AG10803 (cell line): ENCODE data around the gene NHLRC2.
A peak's percentile ranks its signal among the peaks of the same experiment; 100 is the strongest.
"Not testable (repeated sequence)": the region's sequence is repeated elsewhere in the genome, so short reads cannot be mapped to it uniquely, and the experiment has no call there.

Experiments
- DNase-seq: peaks from one replicate; pipeline ENCODE4 v3.0.0; 2010; ENCODE audit warnings: low read depth
- H3K4me3 ChIP-seq: 2 replicates; pipeline ENCODE4 v1.5.1; 2011; ENCODE audit warnings: mild to moderate bottlenecking, low read length, control low read depth
- TF ChIP-seq, protein P1 (sequence below): conservative IDR thresholded peaks from 2 replicates; pipeline ENCODE4 v1.5.1; 2011; ENCODE audit warnings: mild to moderate bottlenecking, low read length, control low read depth, inconsistent platforms

Gene NHLRC2

DNA sequence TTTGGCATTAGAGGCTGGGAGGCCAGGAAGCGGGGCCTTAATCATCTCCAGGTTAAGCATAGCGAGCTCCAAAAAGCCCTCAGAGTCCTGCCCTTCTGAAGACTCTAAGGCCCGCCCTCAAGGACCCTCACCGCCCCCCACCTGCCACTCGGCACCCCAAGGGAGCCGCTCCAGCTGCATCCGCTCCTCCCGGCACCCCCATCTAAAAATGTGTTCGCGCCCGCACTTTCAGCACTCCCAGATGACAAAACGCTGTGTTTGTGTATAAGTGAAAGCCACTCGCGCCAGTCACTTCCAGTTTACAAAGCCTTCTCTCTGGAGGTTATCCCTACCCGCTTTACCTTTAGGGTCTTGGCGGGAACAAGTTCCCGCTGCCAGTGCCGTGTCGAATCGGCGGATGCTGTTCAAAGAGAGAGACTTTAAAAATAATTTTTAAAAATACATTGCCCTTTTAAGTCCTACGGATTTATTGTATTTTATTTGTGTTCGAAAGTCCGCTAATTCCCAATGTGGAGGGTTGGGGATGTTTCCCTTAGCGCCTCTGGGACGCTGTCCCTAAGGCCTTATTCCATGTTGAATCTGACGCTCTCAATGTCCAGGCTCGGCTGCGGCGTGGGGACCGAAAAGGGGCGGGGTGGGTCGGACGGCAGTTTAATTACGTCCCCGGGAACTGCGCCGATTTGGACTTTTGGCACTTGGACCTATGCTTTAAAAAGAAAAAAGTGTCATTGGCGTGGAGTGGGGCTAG lies at the start of gene NHLRC2, which contains the start of gene DCLRE1A:
NHLRC2 (plus strand) TSS at position 649 of the 748 bp plus-strand sequence. CDS start 212 bp downstream, outside the sequence.
DCLRE1A (minus strand) TSS at position 70 of the 748 bp plus-strand sequence. CDS start 900 bp downstream, outside the sequence.
- peak; percentile 82 for DNase-seq
- peak within 1 kb of the TSS; percentile 84 for H3K4me3 ChIP-seq
- TF ChIP-seq, protein P1, sequence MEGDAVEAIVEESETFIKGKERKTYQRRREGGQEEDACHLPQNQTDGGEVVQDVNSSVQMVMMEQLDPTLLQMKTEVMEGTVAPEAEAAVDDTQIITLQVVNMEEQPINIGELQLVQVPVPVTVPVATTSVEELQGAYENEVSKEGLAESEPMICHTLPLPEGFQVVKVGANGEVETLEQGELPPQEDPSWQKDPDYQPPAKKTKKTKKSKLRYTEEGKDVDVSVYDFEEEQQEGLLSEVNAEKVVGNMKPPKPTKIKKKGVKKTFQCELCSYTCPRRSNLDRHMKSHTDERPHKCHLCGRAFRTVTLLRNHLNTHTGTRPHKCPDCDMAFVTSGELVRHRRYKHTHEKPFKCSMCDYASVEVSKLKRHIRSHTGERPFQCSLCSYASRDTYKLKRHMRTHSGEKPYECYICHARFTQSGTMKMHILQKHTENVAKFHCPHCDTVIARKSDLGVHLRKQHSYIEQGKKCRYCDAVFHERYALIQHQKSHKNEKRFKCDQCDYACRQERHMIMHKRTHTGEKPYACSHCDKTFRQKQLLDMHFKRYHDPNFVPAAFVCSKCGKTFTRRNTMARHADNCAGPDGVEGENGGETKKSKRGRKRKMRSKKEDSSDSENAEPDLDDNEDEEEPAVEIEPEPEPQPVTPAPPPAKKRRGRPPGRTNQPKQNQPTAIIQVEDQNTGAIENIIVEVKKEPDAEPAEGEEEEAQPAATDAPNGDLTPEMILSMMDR, result no peak

- TF ChIP-seq, protein P1, result no peak
- DNase-seq, result no peak
Observed at GRCh38 chr10:113806503-113806902, 48.0 kb upstream of the NHLRC2 start.

GRCh38 chr10:113808168-113808567 lies 46.3 kb upstream of the NHLRC2 start:
- TF ChIP-seq, protein P1, result no peak
- no peak overlapping the region for H3K4me3 ChIP-seq
- DNase-seq, result no peak

More at GRCh38 chr10:113806503-113806902, 48.0 kb upstream of the NHLRC2 start:
- H3K4me3 ChIP-seq, result no peak overlapping the region

GRCh38 chr10:113814700-113815099 lies 39.8 kb upstream of the NHLRC2 start:
- DNase-seq, H3K4me3 ChIP-seq: not testable (repeated sequence)

- DNase-seq, result no peak
- TF ChIP-seq, protein P1, result no peak
Observed at GRCh38 chr10:113819989-113820388, 34.5 kb upstream of the NHLRC2 start.

DNA sequence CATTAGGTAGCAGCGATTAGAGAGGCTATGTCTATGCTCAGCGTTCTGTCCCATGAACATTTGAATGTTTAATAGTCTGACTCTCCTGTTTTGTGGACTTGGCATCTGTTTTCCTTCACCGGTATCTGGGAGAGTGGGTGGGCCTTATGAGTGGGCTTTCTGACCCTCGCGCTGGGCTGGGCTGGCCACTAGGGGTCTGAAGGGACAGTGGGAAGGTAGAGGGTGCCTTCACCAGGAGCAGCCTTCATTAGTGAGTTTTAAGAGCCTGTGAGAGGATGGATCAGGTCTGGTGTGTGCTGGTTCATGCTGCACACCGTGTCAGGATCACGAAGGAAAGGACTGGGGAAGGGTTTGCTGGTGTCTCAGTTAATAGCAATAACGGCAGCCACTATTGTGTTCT lies 34.0 kb upstream of the NHLRC2 start:
- TF ChIP-seq, protein P1, result no peak
- DNase-seq, result no peak
- H3K4me3 ChIP-seq, result no peak overlapping the region

More at GRCh38 chr10:113819989-113820388, 34.5 kb upstream of the NHLRC2 start:
- no peak overlapping the region for H3K4me3 ChIP-seq

DNA sequence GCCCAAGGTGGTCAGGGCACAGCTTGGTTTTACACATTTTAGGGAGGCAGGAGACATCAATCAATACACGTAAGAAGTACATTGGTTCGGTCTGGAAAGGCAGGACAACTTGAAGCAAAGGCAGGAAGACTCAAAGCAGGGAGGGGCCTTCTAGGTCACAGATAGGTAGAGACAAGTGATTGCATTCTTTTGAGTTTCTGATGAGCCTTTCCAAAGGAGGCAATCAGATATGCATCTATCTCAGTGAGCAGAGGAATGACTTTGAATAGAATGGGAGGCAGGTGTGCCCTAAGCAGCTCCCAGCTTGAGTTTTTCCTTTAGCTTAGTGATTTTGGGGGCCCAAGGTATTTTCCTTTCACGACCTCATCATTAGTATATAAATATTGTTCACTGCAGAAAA lies 33.2 kb upstream of the NHLRC2 start:
- not testable (repeated sequence) for DNase-seq, H3K4me3 ChIP-seq

GRCh38 chr10:113822174-113822573 lies 32.3 kb upstream of the NHLRC2 start:
- DNase-seq, result no peak
- TF ChIP-seq, protein P1, result no peak
- no peak overlapping the region for H3K4me3 ChIP-seq
